Measurements from ENCODE around the gene CRIP3. TPM values are rescaled to one million over a fixed set of nuclear protein-coding genes. Genes with fewer than 3 reads are reported as not detected.

Gene CRIP3
- total and polyA plus RNA-seq, 2 of the 13 experiments (the other 11 are each of a cell fraction or from before 2014, with no cell fraction given) = 6.3 to 9.3 TPM

- peak; percentile 95 for TF ChIP-seq ZNF574 (CRISPR knock-in tag; IDR thresholded peaks at IDR 0.05)
- peak; percentile 100 for TF ChIP-seq KDM6A (CRISPR knock-in tag; IDR thresholded peaks at IDR 0.05; ENCODE audit: low read depth)
- TF ChIP-seq HNF4G (IDR thresholded peaks at IDR 0.05; ENCODE audit: borderline replicate concordance, low read depth, low read length) = peak; percentile 99
- peak; percentile 100 for TF ChIP-seq HNF4G (CRISPR knock-in tag; IDR thresholded peaks at IDR 0.05; ENCODE audit: borderline replicate concordance, low read depth)
- TF ChIP-seq MIXL1 (CRISPR knock-in tag; IDR thresholded peaks at IDR 0.05) = peak; percentile 100
- TF ChIP-seq RORA (CRISPR knock-in tag; IDR thresholded peaks at IDR 0.05) = no peak; the same call in 1 of the 2 replicates
- no peak for TF ChIP-seq AKNA (CRISPR knock-in tag; IDR thresholded peaks at IDR 0.05; ENCODE audit: borderline replicate concordance)
- TF ChIP-seq IRF1 (CRISPR knock-in tag; IDR thresholded peaks at IDR 0.05; ENCODE audit: low read depth) = no peak
- peak; percentile 88; the same call in 1 of the 2 replicates for TF ChIP-seq ZNF674 (CRISPR knock-in tag; IDR thresholded peaks at IDR 0.05; ENCODE audit: low read depth)
- peak; percentile 99 for TF ChIP-seq IRF2 (CRISPR knock-in tag; IDR thresholded peaks at IDR 0.05)
- peak; percentile 100 for TF ChIP-seq POGK (CRISPR knock-in tag; conservative IDR thresholded peaks at IDR 0.05)
- TF ChIP-seq NFE2 (CRISPR knock-in tag; IDR thresholded peaks at IDR 0.05) = no peak
- no peak for TF ChIP-seq TBP (CRISPR knock-in tag; IDR thresholded peaks at IDR 0.05)
- peak; percentile 100 for TF ChIP-seq ZNF788 (CRISPR knock-in tag; IDR thresholded peaks at IDR 0.05; ENCODE audit: borderline replicate concordance)
- no peak for TF ChIP-seq AGO1 (IDR thresholded peaks at IDR 0.05; ENCODE audit: low read depth, low read length, poor library complexity, severe bottlenecking)
- peak; percentile 100 for TF ChIP-seq NCOA1 (CRISPR knock-in tag; IDR thresholded peaks at IDR 0.05)
- no peak for TF ChIP-seq REXO4 (CRISPR knock-in tag; IDR thresholded peaks at IDR 0.05; ENCODE audit: borderline replicate concordance)
Observed at GRCh38 chr6:43267619-43268354, 40.8 kb downstream of the CRIP3 start (continued).
